ENCODE results near the gene SCAP.

DNA sequence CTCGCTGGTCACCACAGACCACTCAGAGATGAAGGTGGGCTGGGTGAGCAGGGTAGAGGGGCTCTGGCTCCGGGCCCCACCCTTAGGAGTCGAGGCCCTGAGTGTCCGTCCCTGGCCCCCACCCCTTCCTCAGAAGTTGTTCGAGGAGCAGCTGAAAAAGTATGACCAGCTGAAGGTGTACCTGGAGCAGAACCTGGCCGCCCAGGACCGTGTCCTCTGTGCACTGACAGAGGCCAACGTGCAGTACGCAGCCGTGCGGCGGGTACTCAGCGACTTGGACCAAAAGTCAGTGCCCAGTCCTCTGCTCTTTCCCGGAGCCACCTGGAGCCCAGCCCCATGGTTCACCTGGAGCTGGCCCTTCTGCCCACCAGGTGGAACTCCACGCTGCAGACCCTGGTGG is 66.5 kb downstream of the SCAP start:
- TF ChIP-seq, protein P1, sequence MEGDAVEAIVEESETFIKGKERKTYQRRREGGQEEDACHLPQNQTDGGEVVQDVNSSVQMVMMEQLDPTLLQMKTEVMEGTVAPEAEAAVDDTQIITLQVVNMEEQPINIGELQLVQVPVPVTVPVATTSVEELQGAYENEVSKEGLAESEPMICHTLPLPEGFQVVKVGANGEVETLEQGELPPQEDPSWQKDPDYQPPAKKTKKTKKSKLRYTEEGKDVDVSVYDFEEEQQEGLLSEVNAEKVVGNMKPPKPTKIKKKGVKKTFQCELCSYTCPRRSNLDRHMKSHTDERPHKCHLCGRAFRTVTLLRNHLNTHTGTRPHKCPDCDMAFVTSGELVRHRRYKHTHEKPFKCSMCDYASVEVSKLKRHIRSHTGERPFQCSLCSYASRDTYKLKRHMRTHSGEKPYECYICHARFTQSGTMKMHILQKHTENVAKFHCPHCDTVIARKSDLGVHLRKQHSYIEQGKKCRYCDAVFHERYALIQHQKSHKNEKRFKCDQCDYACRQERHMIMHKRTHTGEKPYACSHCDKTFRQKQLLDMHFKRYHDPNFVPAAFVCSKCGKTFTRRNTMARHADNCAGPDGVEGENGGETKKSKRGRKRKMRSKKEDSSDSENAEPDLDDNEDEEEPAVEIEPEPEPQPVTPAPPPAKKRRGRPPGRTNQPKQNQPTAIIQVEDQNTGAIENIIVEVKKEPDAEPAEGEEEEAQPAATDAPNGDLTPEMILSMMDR (tag by site-specific recombination; IDR thresholded peaks at IDR 0.05): no peak
- TF ChIP-seq TCF7L2 (IDR thresholded peaks at IDR 0.05; ENCODE audit: borderline replicate concordance, low read depth, low read length): no peak
- TF ChIP-seq, protein P2, sequence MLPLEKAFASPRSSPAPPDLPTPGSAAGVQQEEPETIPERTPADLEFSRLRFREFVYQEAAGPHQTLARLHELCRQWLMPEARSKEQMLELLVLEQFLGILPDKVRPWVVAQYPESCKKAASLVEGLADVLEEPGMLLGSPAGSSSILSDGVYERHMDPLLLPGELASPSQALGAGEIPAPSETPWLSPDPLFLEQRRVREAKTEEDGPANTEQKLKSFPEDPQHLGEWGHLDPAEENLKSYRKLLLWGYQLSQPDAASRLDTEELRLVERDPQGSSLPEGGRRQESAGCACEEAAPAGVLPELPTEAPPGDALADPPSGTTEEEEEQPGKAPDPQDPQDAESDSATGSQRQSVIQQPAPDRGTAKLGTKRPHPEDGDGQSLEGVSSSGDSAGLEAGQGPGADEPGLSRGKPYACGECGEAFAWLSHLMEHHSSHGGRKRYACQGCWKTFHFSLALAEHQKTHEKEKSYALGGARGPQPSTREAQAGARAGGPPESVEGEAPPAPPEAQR (tag by site-specific recombination; IDR thresholded peaks at IDR 0.05): no peak
- TF ChIP-seq KLF10 (tag by site-specific recombination; IDR thresholded peaks at IDR 0.05): no peak
- TF ChIP-seq ZNF19 (tag by site-specific recombination; IDR thresholded peaks at IDR 0.05; ENCODE audit: low read depth): no peak

Data from HEK293 (cell line).